Tibial artery (tissue), 4 donors: ENCODE data around the gene SLC2A4RG.
"Not testable (repeated sequence)": the region's sequence is repeated elsewhere in the genome, so short reads cannot be mapped to it uniquely, and the experiment has no call there.

Source experiments
- DNase-seq, 2 donors: peaks; one replicate each; pipeline ENCODE4 v3.0.0-alpha.2; 2019
- H3K27ac ChIP-seq, 2 donors: fragments of 200-600 bp; sonication (generic) in 1 of 2; 1 replicate in 1 of 2; 2 replicates in 1 of 2; pipeline ENCODE4 v1.5.1; 2018 to 2019; ENCODE audit warnings: mild to moderate bottlenecking in 1 of 2
- H3K27me3 ChIP-seq, 2 donors: fragments of 200-600 bp; sonication (generic) in 1 of 2; one replicate each; pipeline versions ENCODE4 v1.5.1 to v1.6.0; 2016 to 2019
- H3K36me3 ChIP-seq, 3 donors: fragments of 200-600 bp; sonication (generic) in 2 of 3; one replicate each; pipeline ENCODE4 v1.5.1; 2016 to 2019; ENCODE audit warnings: mild to moderate bottlenecking in 2 of 3
- H3K4me1 ChIP-seq, 4 donors: fragments of 200-600 bp; sonication (generic) in 2 of 4; 1 replicate in 3 of 4; 2 replicates in 1 of 4; pipeline ENCODE4 v1.5.1; 2016 to 2019
- H3K4me3 ChIP-seq, 2 donors: fragments of 200-600 bp; sonication (generic) in 1 of 2; 1 replicate in 1 of 2; 2 replicates in 1 of 2; pipeline ENCODE4 v1.5.1; 2018 to 2019; ENCODE audit warnings: mild to moderate bottlenecking in 2 of 2
- H3K9me3 ChIP-seq, 3 donors: fragments of 200-600 bp; sonication (generic) in 1 of 3; one replicate each; pipeline ENCODE4 v1.5.1; 2016 to 2019
- CTCF ChIP-seq, 2 experiments: fragments of 200-600 bp in 1 of 2; fragments of 450-650 bp in 1 of 2; IDR thresholded peaks; one replicate each; pipeline ENCODE4 v1.5.1; 2017 to 2019; ENCODE audit warnings: antibody characterized with exemption in 2 of 2, mild to moderate bottlenecking in 1 of 2, moderate library complexity in 1 of 2
- intact Hi-C: fragments of 100-400 bp; cut with DNase I; formaldehyde crosslinking; loops from one replicate; pipeline ENCODE4 v1.15.0; 2023; ENCODE audit warnings: low total_unique reads

Gene SLC2A4RG

DNA sequence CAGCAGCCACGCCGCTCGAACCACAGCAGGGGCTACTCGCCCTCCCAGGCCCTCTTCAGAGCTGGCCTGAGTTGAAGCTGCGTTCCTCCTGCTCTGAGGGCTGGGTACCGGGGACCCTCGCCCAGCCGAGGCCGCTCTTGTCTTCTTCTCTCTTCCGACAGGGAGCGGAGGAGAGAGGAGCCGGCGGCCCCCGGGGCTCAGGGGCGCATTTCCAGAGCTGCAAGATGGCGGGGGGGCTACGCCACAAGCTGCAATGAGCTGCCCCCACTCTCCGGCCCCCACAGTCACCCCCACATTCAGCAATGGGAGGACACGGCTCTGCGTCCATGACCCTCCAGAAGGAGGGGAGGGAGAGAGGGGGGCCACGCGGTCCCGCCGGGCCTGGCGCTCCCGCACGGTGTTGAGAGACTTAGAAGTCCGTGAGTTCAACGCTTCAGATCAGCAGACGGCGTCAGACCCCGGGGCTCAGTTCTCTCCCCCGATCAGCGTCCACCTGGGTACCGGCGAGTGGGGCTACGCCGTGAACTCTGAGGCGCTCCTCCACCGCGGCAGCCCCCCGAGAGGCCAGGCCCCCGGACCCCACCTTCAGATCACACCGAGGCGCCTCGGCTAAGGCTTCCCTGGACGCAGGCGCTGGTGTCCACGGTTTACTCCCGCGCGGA, 31.6 kb downstream of the SLC2A4RG start:
- Histone ChIP-seq H3K36me3 (peaks cover 0 to 30% (median 12%) of the 10 kb centered on the region in 3 donors), H3K4me1 (peaks cover 0 to 6% (median 2%) of the 10 kb centered on the region in 4 donors), H3K4me3 (no peak overlapping the region), H3K9me3 (no peaks in the 10 kb centered on the region), H3K27me3 (peaks cover 0 to 18% of the 10 kb centered on the region in 2 donors), H3K27ac (no peak overlapping the region)
- no peak for DNase-seq
- intact Hi-C loops, result no loop called here
- no peak for TF ChIP-seq CTCF (IDR thresholded peaks at IDR 0.05)

GRCh38 chr20:63772781-63773518, 33.4 kb downstream of the SLC2A4RG start:
- peaks cover 0 to 18% of the 10 kb centered on the region in 2 donors for H3K27me3 ChIP-seq
- peaks cover 0 to 6% (median 2%) of the 10 kb centered on the region in 4 donors for H3K4me1 ChIP-seq
- peaks cover 0 to 17% (median 0%) of the 10 kb centered on the region in 3 donors for H3K36me3 ChIP-seq
- H3K27ac ChIP-seq, result no peak overlapping the region
- H3K9me3 ChIP-seq, result no peaks in the 10 kb centered on the region
- no peak for DNase-seq
- intact Hi-C loops, result no loop called here
- no peak overlapping the region for H3K4me3 ChIP-seq
- no peak for TF ChIP-seq CTCF (IDR thresholded peaks at IDR 0.05)

- H3K4me1 ChIP-seq, result peaks cover 0 to 6% (median 2%) of the 10 kb centered on the region in 4 donors
- TF ChIP-seq CTCF (IDR thresholded peaks at IDR 0.05), result no peak
- intact Hi-C loops, result no loop called here
- H3K36me3 ChIP-seq, result peaks cover 0 to 17% (median 0%) of the 10 kb centered on the region in 3 donors
- H3K27ac ChIP-seq, result no peak overlapping the region
- H3K27me3 ChIP-seq, result peaks cover 0 to 18% of the 10 kb centered on the region in 2 donors
- H3K4me3 ChIP-seq, result no peak overlapping the region
- no peak for DNase-seq
- no peaks in the 10 kb centered on the region for H3K9me3 ChIP-seq
Measured at GRCh38 chr20:63773571-63774241, 34.1 kb downstream of the SLC2A4RG start.

- TF ChIP-seq CTCF (IDR thresholded peaks at IDR 0.05), result no peak
- intact Hi-C loops, result no loop called here
- H3K27ac ChIP-seq, result no peak overlapping the region
- no peak overlapping the region for H3K4me3 ChIP-seq
- H3K4me1 ChIP-seq, result peaks cover 0 to 6% (median 2%) of the 10 kb centered on the region in 4 donors
- peaks cover 0 to 18% of the 10 kb centered on the region in 2 donors for H3K27me3 ChIP-seq
- H3K36me3 ChIP-seq, result peaks cover 0 to 12% (median 0%) of the 10 kb centered on the region in 3 donors
- no peak for DNase-seq
- no peaks in the 10 kb centered on the region for H3K9me3 ChIP-seq
Measured at GRCh38 chr20:63774306-63774705, 34.7 kb downstream of the SLC2A4RG start.

- H3K36me3 ChIP-seq, result peaks cover 0 to 10% (median 0%) of the 10 kb centered on the region in 3 donors
Measured at GRCh38 chr20:63775096-63775978, 35.8 kb downstream of the SLC2A4RG start.

GRCh38 chr20:63776875-63777274, 37.3 kb downstream of the SLC2A4RG start:
- DNase-seq, H3K4me1 ChIP-seq, H3K4me3 ChIP-seq, H3K9me3 ChIP-seq, H3K27ac ChIP-seq, H3K36me3 ChIP-seq, intact Hi-C loops: not testable (repeated sequence)
- peaks cover 0 to 18% of the 10 kb centered on the region in 2 donors for H3K27me3 ChIP-seq

More at GRCh38 chr20:63775096-63775978, 35.8 kb downstream of the SLC2A4RG start:
- H3K4me1 ChIP-seq, result peaks cover 0 to 6% (median 2%) of the 10 kb centered on the region in 4 donors
- H3K4me3 ChIP-seq, result peak overlapping the region in 1 of 2 donors; percentile 15
- H3K9me3 ChIP-seq, result no peaks in the 10 kb centered on the region
- peaks cover 0 to 18% of the 10 kb centered on the region in 2 donors for H3K27me3 ChIP-seq
- intact Hi-C loops, result no loop called here
- no peak overlapping the region for H3K27ac ChIP-seq
- TF ChIP-seq CTCF (IDR thresholded peaks at IDR 0.05), result peak; percentile 40 to 61
- DNase-seq, result no peak
